B cell (primary cell): ENCODE measurements around the gene METTL21A. TPM values are rescaled to one million over a fixed set of nuclear protein-coding genes. Genes with fewer than 3 reads are reported as not detected.

Experiments used
- ATAC-seq: fragments of 200-7000 bp; cut with Tn5 transposase; one replicate; pipeline ENCODE4 v1.10.0; 2021; ENCODE audit warnings: low read depth, mild to moderate bottlenecking, moderate number of reproducible peaks, moderate library complexity
- CTCF ChIA-PET: fragments of 350-600 bp; sonication (Branson Sonifier 250); formaldehyde crosslinking; loops from one replicate; lab custom pipeline; 2021; ENCODE audit warnings: antibody characterized with exemption, inconsistent platforms; lab: Charles Lee
- POLR2A ChIA-PET: fragments of 350-600 bp; sonication (Branson Sonifier 250); formaldehyde crosslinking; loops from one replicate; lab custom pipeline; 2021; ENCODE audit warnings: antibody characterized with exemption; lab: Charles Lee
- DNase-seq: peaks from one replicate; pipeline ENCODE4 v3.0.0; 2013
- H2AFZ ChIP-seq: 2 replicates; pipeline ENCODE4 v1.6.1; 2012; ENCODE audit warnings: mild to moderate bottlenecking, low read depth, low read length; ENCODE audit not compliant: insufficient read depth, poor library complexity, severe bottlenecking
- H3K27ac ChIP-seq, 2 donors: 1 replicate in 1 of 2; 2 replicates in 1 of 2; pipeline ENCODE4 v1.5.1; 2012 to 2013; ENCODE audit warnings: low read length in 2 of 2, mild to moderate bottlenecking in 2 of 2, moderate library complexity in 1 of 2
- H3K27me3 ChIP-seq, 4 experiments: fragments of 200-600 bp in 1 of 4; sonication (generic) in 1 of 4; replicated peaks in 1 of 4; 1 replicate in 2 of 4; 2 replicates in 2 of 4; pipeline versions ENCODE4 v1.6.1 to v1.7.0; 2013 to 2016; ENCODE audit warnings: low read length in 3 of 4, mild to moderate bottlenecking in 2 of 4, mixed read lengths in 1 of 4, moderate library complexity in 1 of 4; ENCODE audit not compliant: insufficient read depth in 4 of 4, control insufficient read depth in 3 of 4; ENCODE audit errors: control extremely low read depth in 1 of 4
- H3K36me3 ChIP-seq, 2 experiments: replicated peaks in 1 of 2; 1 replicate in 1 of 2; 2 replicates in 1 of 2; pipeline versions ENCODE4 v1.6.1 to v1.7.1; 2013; ENCODE audit warnings: low read length in 1 of 2; ENCODE audit not compliant: insufficient read depth in 2 of 2, control insufficient read depth in 1 of 2; ENCODE audit errors: control extremely low read depth in 1 of 2, extremely low read depth in 1 of 2
- H3K4me1 ChIP-seq, 2 donors: fragments of 200-600 bp in 1 of 2; sonication (generic) in 1 of 2; 1 replicate in 1 of 2; 2 replicates in 1 of 2; pipeline versions ENCODE4 v1.5.1 to v1.6.1; 2013 to 2017; ENCODE audit warnings: low read length in 2 of 2; ENCODE audit not compliant: control insufficient read depth in 2 of 2, insufficient read depth in 2 of 2
- H3K4me2 ChIP-seq: replicated peaks from 2 replicates; pipeline ENCODE3; 2012; ENCODE audit warnings: mild to moderate bottlenecking, low read depth, low read length; ENCODE audit not compliant: poor library complexity, severe bottlenecking
- H3K4me3 ChIP-seq, 5 experiments: fragments of 200-600 bp in 1 of 5; sonication (generic) in 1 of 5; 1 replicate in 3 of 5; 2 replicates in 2 of 5; pipeline versions ENCODE4 v1.5.1 to v1.7.0; 2011 to 2016; ENCODE audit warnings: low read length in 4 of 5, mild to moderate bottlenecking in 4 of 5, low read depth in 2 of 5, control low read depth in 1 of 5, moderate library complexity in 1 of 5; ENCODE audit not compliant: insufficient read depth in 1 of 5; ENCODE audit errors: control extremely low read depth in 1 of 5, extremely low read depth in 1 of 5
- H3K79me2 ChIP-seq: fragments of 200-600 bp; sonication (generic); one replicate; pipeline ENCODE4 v1.6.0; 2016; ENCODE audit warnings: low read length; ENCODE audit not compliant: control insufficient read depth, insufficient read depth
- H3K9ac ChIP-seq: fragments of 200-600 bp; sonication (generic); 2 replicates; pipeline ENCODE4 v1.6.1; 2017; ENCODE audit warnings: mild to moderate bottlenecking, low read length, moderate library complexity
- H3K9me3 ChIP-seq, 3 donors: one replicate each; pipeline versions ENCODE4 v1.6.1 to v1.7.1; 2013; ENCODE audit warnings: low read length in 2 of 3; ENCODE audit not compliant: control insufficient read depth in 2 of 3, insufficient read depth in 1 of 3; ENCODE audit errors: control extremely low read depth in 1 of 3
- H4K20me1 ChIP-seq: 2 replicates; pipeline ENCODE4 v1.6.0; 2012; ENCODE audit warnings: mild to moderate bottlenecking, low read length; ENCODE audit not compliant: insufficient read depth, control insufficient read depth, poor library complexity, severe bottlenecking
- H3K27ac Mint-ChIP-seq: one replicate; pipeline ENCODE4 v1.8.0; 2021; ENCODE audit warnings: mixed read lengths
- H3K27me3 Mint-ChIP-seq: one replicate; pipeline ENCODE4 v1.8.0; 2021; ENCODE audit warnings: mixed read lengths
- H3K4me1 Mint-ChIP-seq: one replicate; pipeline ENCODE4 v1.8.0; 2021; ENCODE audit warnings: mixed read lengths
- H3K4me3 Mint-ChIP-seq: one replicate; pipeline ENCODE4 v1.8.0; 2021; ENCODE audit warnings: mixed read lengths
- H3K9me3 Mint-ChIP-seq: one replicate; pipeline ENCODE4 v1.8.0; 2022; ENCODE audit warnings: mixed read lengths; ENCODE audit not compliant: insufficient read depth
- EZH2 ChIP-seq: IDR thresholded peaks from 2 replicates; pipeline ENCODE4 v1.6.1; 2012; ENCODE audit warnings: borderline replicate concordance, low read depth, mild to moderate bottlenecking, moderate library complexity, low read length; ENCODE audit not compliant: insufficient read depth, poor library complexity, severe bottlenecking
- WGBS: methylation state at CpG from one replicate; pipeline ENCODE4 v1.1.5; 2013; ENCODE audit warnings: missing lambda C conversion rate; ENCODE audit not compliant: insufficient coverage; 5-methylcytosine and 5-hydroxymethylcytosine counted together
- intact Hi-C: fragments of 100-400 bp; cut with micrococcal nuclease; formaldehyde crosslinking; loops from one replicate; pipeline ENCODE4 v1.10.0; 2022
- polyA plus RNA-seq: library from polyadenylated mRNA; depleted of rRNA; stranded (reverse); fragments of >200 nt; gene quantifications from 2 replicates; pipeline ENCODE4 v1.2.3, GENCODE V29; 2012
- total RNA-seq, 2 donors: library from RNA; stranded (reverse); fragments of 120-200 nt in 1 of 2; gene quantifications; 1 replicate in 1 of 2; 2 replicates in 1 of 2; pipeline versions ENCODE4 v1.2.3 to v1.2.4, GENCODE V29; 2013 to 2022
- TF ChIP-seq, protein P1 (sequence below): fragments of 200-600 bp; IDR thresholded peaks from one replicate; pipeline ENCODE4 v1.8.0; 2022; ENCODE audit warnings: antibody characterized with exemption, mild to moderate bottlenecking

The METTL21A gene
- total and polyA plus RNA-seq, 2 donors (not counting 1 experiment from before 2014, with no cell fraction given), result 30.7 to 33.1 TPM

DNA sequence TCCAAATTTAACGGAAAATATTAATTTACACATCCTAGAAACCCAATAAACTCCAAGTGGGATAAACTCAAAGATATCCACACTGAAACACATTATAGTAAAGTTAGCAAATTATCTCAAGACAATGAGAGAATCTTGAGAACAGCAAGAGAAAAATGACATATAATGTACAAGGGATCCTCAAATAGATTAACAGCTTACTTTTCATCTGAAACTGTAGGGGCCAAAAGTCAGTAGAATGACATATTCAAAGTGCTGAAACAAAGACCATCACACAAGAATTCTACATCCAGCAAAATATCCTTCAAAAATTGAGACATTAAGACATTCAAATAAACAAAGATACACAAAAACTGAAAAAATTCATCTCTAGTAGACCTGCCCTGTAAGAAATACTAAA is 18.7 kb upstream of the METTL21A start:
- no peak overlapping the region for H2AFZ ChIP-seq
- no peak overlapping the region for H3K4me3 ChIP-seq
- intact Hi-C loops, result no loop called here
- ATAC-seq, result no peak
- no peak for DNase-seq
- Mint-ChIP-seq H3K9me3 (no peaks in the 10 kb centered on the region), H3K4me1 (no peaks in the 10 kb centered on the region), H3K27me3 (no peaks in the 10 kb centered on the region), H3K4me3 (no peak overlapping the region), H3K27ac (no peak overlapping the region)
- ChIA-PET CTCF (no interaction called here), POLR2A (no interaction called here)
- H3K9me3 ChIP-seq, result peaks cover 2 to 14% (median 9%) of the 10 kb centered on the region in 3 donors
- no peaks in the 10 kb centered on the region for H4K20me1 ChIP-seq
- no peaks in the 10 kb centered on the region for H3K79me2 ChIP-seq
- H3K27ac ChIP-seq, result no peak overlapping the region
- TF ChIP-seq, protein P1, sequence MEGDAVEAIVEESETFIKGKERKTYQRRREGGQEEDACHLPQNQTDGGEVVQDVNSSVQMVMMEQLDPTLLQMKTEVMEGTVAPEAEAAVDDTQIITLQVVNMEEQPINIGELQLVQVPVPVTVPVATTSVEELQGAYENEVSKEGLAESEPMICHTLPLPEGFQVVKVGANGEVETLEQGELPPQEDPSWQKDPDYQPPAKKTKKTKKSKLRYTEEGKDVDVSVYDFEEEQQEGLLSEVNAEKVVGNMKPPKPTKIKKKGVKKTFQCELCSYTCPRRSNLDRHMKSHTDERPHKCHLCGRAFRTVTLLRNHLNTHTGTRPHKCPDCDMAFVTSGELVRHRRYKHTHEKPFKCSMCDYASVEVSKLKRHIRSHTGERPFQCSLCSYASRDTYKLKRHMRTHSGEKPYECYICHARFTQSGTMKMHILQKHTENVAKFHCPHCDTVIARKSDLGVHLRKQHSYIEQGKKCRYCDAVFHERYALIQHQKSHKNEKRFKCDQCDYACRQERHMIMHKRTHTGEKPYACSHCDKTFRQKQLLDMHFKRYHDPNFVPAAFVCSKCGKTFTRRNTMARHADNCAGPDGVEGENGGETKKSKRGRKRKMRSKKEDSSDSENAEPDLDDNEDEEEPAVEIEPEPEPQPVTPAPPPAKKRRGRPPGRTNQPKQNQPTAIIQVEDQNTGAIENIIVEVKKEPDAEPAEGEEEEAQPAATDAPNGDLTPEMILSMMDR, result no peak
- no peak for TF ChIP-seq EZH2
- H3K27me3 ChIP-seq, result no peaks in the 10 kb centered on the region
- no peaks in the 10 kb centered on the region for H3K4me1 ChIP-seq
- H3K9ac ChIP-seq, result no peak overlapping the region
- H3K36me3 ChIP-seq, result no peaks in the 10 kb centered on the region
- H3K4me2 ChIP-seq, result no peak overlapping the region
- no CpG with 5 or more reads among the region's 1 CpG for WGBS

DNA sequence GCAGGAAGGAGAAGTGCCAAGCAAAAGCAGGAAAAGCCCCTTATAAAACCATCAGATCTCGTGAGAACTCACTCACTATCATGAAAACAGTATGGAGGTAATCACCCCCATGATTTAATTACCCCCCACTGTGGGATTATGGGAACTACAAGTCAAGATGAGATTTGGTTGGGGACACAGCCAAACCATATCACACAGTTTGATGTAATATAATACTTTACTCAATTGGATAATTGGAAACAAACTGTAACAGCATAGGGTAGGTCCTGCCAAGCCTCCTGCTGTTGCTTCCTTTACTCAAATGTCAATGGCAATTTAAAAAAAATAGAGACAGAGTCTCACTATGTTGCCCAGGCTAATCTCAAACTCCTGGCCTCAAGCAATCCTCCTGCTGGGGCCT is 15.5 kb upstream of the METTL21A start:
- TF ChIP-seq, protein P1, result no peak
- TF ChIP-seq EZH2, result no peak
- no peaks in the 10 kb centered on the region for H3K27me3 ChIP-seq
- WGBS, result no CpG with 5 or more reads among the region's 1 CpG
- no peak overlapping the region for H3K9ac ChIP-seq
- ATAC-seq, result no peak
- H3K36me3 ChIP-seq, result no peaks in the 10 kb centered on the region
- H3K4me2 ChIP-seq, result no peak overlapping the region
- intact Hi-C loops, result no loop called here
- Mint-ChIP-seq H3K4me1 (peaks cover 5% of the 10 kb centered on the region), H3K27me3 (no peaks in the 10 kb centered on the region), H3K9me3 (no peaks in the 10 kb centered on the region), H3K4me3 (no peak overlapping the region), H3K27ac (no peak overlapping the region)
- no peak overlapping the region for H3K4me3 ChIP-seq
- no peak overlapping the region for H3K27ac ChIP-seq
- no peaks in the 10 kb centered on the region for H3K79me2 ChIP-seq
- no peak for DNase-seq
- CTCF ChIA-PET, result no interaction called here
- H3K9me3 ChIP-seq, result peaks cover 2 to 14% (median 9%) of the 10 kb centered on the region in 3 donors
- no peaks in the 10 kb centered on the region for H4K20me1 ChIP-seq
- POLR2A ChIA-PET, result no interaction called here
- no peaks in the 10 kb centered on the region for H3K4me1 ChIP-seq
- H2AFZ ChIP-seq, result no peak overlapping the region
